Panc1 (cell line): ENCODE data around the gene ACTG1. TPM values are rescaled to one million over a fixed set of nuclear protein-coding genes. Genes with fewer than 3 reads are reported as not detected.
A peak's percentile ranks its signal among the peaks of the same experiment; 100 is the strongest.

ENCODE experiments used
- ATAC-seq: fragments of 200-7000 bp; cut with Tn5 transposase; 2 replicates; pipeline ENCODE4 v1.9.1; 2020; ENCODE audit warnings: mild to moderate bottlenecking, moderate library complexity
- BruUV-seq: library from RNA; stranded (reverse); fragments of 400-500 nt; replicated peaks from 2 replicates; lab custom pipeline; 2021; lab: Mats Ljungman, UMichigan
- CTCF ChIA-PET: fragments of 300-600 bp; sonication (Branson Sonifier 250); formaldehyde crosslinking; loops from one replicate; lab custom pipeline; 2022; ENCODE audit warnings: antibody characterized with exemption; lab: Charles Lee
- POLR2A ChIA-PET: fragments of 300-600 bp; sonication (Branson Sonifier 250); formaldehyde crosslinking; loops from one replicate; lab custom pipeline; 2022; ENCODE audit warnings: antibody characterized with exemption; lab: Charles Lee
- DNase-seq: peaks from one replicate; pipeline ENCODE4 v3.0.0-alpha.2; 2010; ENCODE audit warnings: low read depth, low spot score
- H3K27ac ChIP-seq: 2 replicates; pipeline ENCODE4 v1.5.1; 2011; ENCODE audit warnings: mild to moderate bottlenecking, low read length, inconsistent platforms
- H3K27me3 ChIP-seq: fragments of 200-500 bp; sonication (Bioruptor generic); 2 replicates; pipeline ENCODE4 v1.6.0; 2014; ENCODE audit warnings: low read length, inconsistent platforms; ENCODE audit not compliant: control insufficient read depth, insufficient read depth
- H3K36me3 ChIP-seq: fragments of 200-500 bp; sonication (Bioruptor generic); 2 replicates; pipeline ENCODE4 v1.5.1; 2014; ENCODE audit warnings: inconsistent platforms, mild to moderate bottlenecking, low read length, moderate library complexity; ENCODE audit not compliant: control insufficient read depth, insufficient read depth
- H3K4me1 ChIP-seq: 2 replicates; pipeline ENCODE4 v1.5.1; 2011; ENCODE audit warnings: inconsistent platforms, mild to moderate bottlenecking, low read length, moderate library complexity; ENCODE audit not compliant: control insufficient read depth, insufficient read depth
- H3K4me3 ChIP-seq, 2 experiments: 2 replicates each; pipeline ENCODE4 v1.5.1; 2011 to 2012; ENCODE audit warnings: low read depth in 2 of 2, low read length in 2 of 2, mild to moderate bottlenecking in 2 of 2, inconsistent platforms in 1 of 2, moderate library complexity in 1 of 2
- H3K9me3 ChIP-seq: fragments of 200-500 bp; sonication (Bioruptor generic); 2 replicates; pipeline ENCODE4 v1.5.1; 2014; ENCODE audit warnings: low read depth, mild to moderate bottlenecking, inconsistent platforms, low read length, moderate library complexity; ENCODE audit not compliant: control insufficient read depth, insufficient read depth
- CTCF ChIP-seq: fragments of 450-650 bp; IDR thresholded peaks from 2 replicates; pipeline ENCODE4 v1.5.1; 2017; ENCODE audit warnings: mild to moderate bottlenecking
- POLR2AphosphoS5 ChIP-seq: IDR thresholded peaks from 2 replicates; pipeline ENCODE4 v1.6.1; 2012; ENCODE audit warnings: mild to moderate bottlenecking, low read depth, low read length, moderate library complexity
- REST ChIP-seq, 2 experiments: IDR thresholded peaks; 2 replicates each; pipeline ENCODE4 v1.6.1; 2011 to 2012; ENCODE audit warnings: low read depth in 2 of 2, control low read depth in 1 of 2, low read length in 1 of 2, mild to moderate bottlenecking in 1 of 2, moderate library complexity in 1 of 2; ENCODE audit not compliant: insufficient read depth in 1 of 2
- SIN3A ChIP-seq: IDR thresholded peaks from 2 replicates; pipeline ENCODE4 v1.6.1; 2012; ENCODE audit warnings: low read depth, mild to moderate bottlenecking, low read length, moderate library complexity, borderline replicate concordance; ENCODE audit not compliant: insufficient read depth
- TCF7L2 ChIP-seq: IDR thresholded peaks from 2 replicates; pipeline ENCODE4 v1.6.1; 2011; ENCODE audit warnings: mild to moderate bottlenecking, low read depth, low read length, inconsistent platforms
- in situ Hi-C: cut with HindIII; loops from 2 replicates; pipeline ENCODE4 v1.10.0; 2016; ENCODE audit warnings: low sequenced_read_pairs, low pct_unique_long_range_greater_than_20kb
- intact Hi-C: fragments of 100-400 bp; cut with micrococcal nuclease; formaldehyde crosslinking; loops from one replicate; pipeline ENCODE4 v1.10.0; 2022; ENCODE audit not compliant: unreplicated experiment
- total RNA-seq: library from RNA; stranded (reverse); gene quantifications from one replicate; pipeline ENCODE4 v1.2.1, GENCODE V29; 2021; ENCODE audit not compliant: unreplicated experiment

The ACTG1 gene
- total RNA-seq, 1 experiment from 2014 or later, result 4,502 TPM

- ChIA-PET CTCF (no interaction called here), POLR2A (interaction anchor here (0.6 kb wide), 1 partner anchor 11 kb away, joined by 6 read pairs; no protein-coding TSS in a partner anchor)
- Histone ChIP-seq H3K4me3 (peak overlapping the region; percentile 68 to 82), H3K27ac (peak overlapping the region; percentile 93), H3K9me3 (no peaks in the 10 kb centered on the region), H3K4me1 (peaks cover 36% of the 10 kb centered on the region), H3K36me3 (peaks cover 4% of the 10 kb centered on the region; the same call in 1 of the 2 replicates), H3K27me3 (no peaks in the 10 kb centered on the region)
- ATAC-seq (no peak), DNase-seq (no peak)
- in situ Hi-C loops, result no loop called here
- intact Hi-C loops, result loop anchor here (5.0 kb wide), 1 partner anchor 125 kb away; no protein-coding TSS in a partner anchor
- TF ChIP-seq CTCF, result no peak
- no peak; the same call in 1 of the 2 replicates for TF ChIP-seq POLR2AphosphoS5
- TF ChIP-seq SIN3A, result 0 out of 2 replicates have a peak, but pooled peaks have one; percentile 35
- BruUV-seq, result no TSS peak
Measured at GRCh38 chr17:81517009-81517338, 4.4 kb upstream of the ACTG1 start.

GRCh38 chr17:81516439-81516838 lies 3.8 kb upstream of the ACTG1 start:
- no peaks in the 10 kb centered on the region for H3K9me3 ChIP-seq
- BruUV-seq, result no TSS peak
- H3K4me3 ChIP-seq, result peak overlapping the region; percentile 68 to 82
- TF ChIP-seq POLR2AphosphoS5, result peak; percentile 6; the same call in 1 of the 2 replicates
- TF ChIP-seq CTCF, result no peak
- intact Hi-C loops (loop anchor here (5.0 kb wide), 1 partner anchor 124 kb away; no protein-coding TSS in a partner anchor), in situ Hi-C loops (no loop called here)
- no peaks in the 10 kb centered on the region for H3K27me3 ChIP-seq
- peaks cover 36% of the 10 kb centered on the region for H3K4me1 ChIP-seq
- ATAC-seq, result no peak
- H3K36me3 ChIP-seq, result peaks cover 9% of the 10 kb centered on the region
- ChIA-PET CTCF (no interaction called here), POLR2A (interaction anchor here (0.5 to 0.6 kb wide), 3 partner anchors 11 to 339 kb away, joined by 4 to 12 read pairs (median 10); no protein-coding TSS in a partner anchor)
- H3K27ac ChIP-seq, result peak overlapping the region; percentile 93
- DNase-seq, result no peak

GRCh38 chr17:81515530-81516041 lies 3.0 kb upstream of the ACTG1 start:
- no peak for TF ChIP-seq TCF7L2
- no peak; the same call in 1 of the 2 replicates for TF ChIP-seq POLR2AphosphoS5
- no peak for TF ChIP-seq SIN3A
- no peak for TF ChIP-seq CTCF
- no peak for TF ChIP-seq REST (IDR thresholded peaks at IDR 0.05; ENCODE audit: insufficient read depth in 1 of 2, low read depth in 2 of 2, low read length in 1 of 2)
- Histone ChIP-seq H3K9me3 (no peaks in the 10 kb centered on the region), H3K36me3 (peaks cover 14% of the 10 kb centered on the region), H3K27ac (peak overlapping the region; percentile 93), H3K27me3 (no peaks in the 10 kb centered on the region), H3K4me3 (peak overlapping the region; percentile 68 to 82), H3K4me1 (peaks cover 36% of the 10 kb centered on the region)
- CTCF ChIA-PET, result no interaction called here
- POLR2A ChIA-PET, result interaction anchor here (0.7 kb wide), 1 partner anchor 15 kb away, joined by 3 read pairs; no protein-coding TSS in a partner anchor
- in situ Hi-C loops, result no loop called here
- intact Hi-C loops, result loop anchor here (5.0 kb wide), 1 partner anchor 123 kb away; no protein-coding TSS in a partner anchor
- BruUV-seq, result no TSS peak
- DNase-seq (no peak), ATAC-seq (no peak)
